ENCODE data around the gene REL. TPM values are rescaled to one million over a fixed set of nuclear protein-coding genes. Genes with fewer than 3 reads are reported as not detected.

REL gene
- total and polyA plus RNA-seq, 9 of the 15 experiments (the other 6 are each of a cell fraction or from before 2014, with no cell fraction given): 0.63 to 8.6 (median 6.3) TPM

- TF ChIP-seq TSHZ1 (CRISPR knock-in tag; IDR thresholded peaks at IDR 0.05) (no peak), BHLHE40 (IDR thresholded peaks at IDR 0.05; ENCODE audit: low read length) (no peak), NBN (IDR thresholded peaks at IDR 0.05; ENCODE audit: low read depth) (no peak), ZC3H11A (IDR thresholded peaks at IDR 0.05; ENCODE audit: low read depth, low read length) (no peak), ESRRB (CRISPR knock-in tag; IDR thresholded peaks at IDR 0.05; ENCODE audit: borderline replicate concordance) (no peak), ZNF23 (CRISPR knock-in tag; IDR thresholded peaks at IDR 0.05) (no peak), ZNF512 (tag; IDR thresholded peaks at IDR 0.05) (no peak)
Observed at GRCh38 chr2:60945341-60945740, 64.0 kb downstream of the REL start (continued).
